A549 (cell line): Measurements from ENCODE around the gene LGR4. TPM values are rescaled to one million over a fixed set of nuclear protein-coding genes. Genes with fewer than 3 reads are reported as not detected.

Source experiments
- ATOH8 ChIP-seq: fragments of 250-450 bp; sonication (Bioruptor Pico); IDR thresholded peaks from 2 replicates; pipeline ENCODE4 v1.5.0; 2020; ENCODE audit warnings: low read depth, mild to moderate bottlenecking, moderate library complexity
- BCL3 ChIP-seq: fragments of >200 bp; sonication (Bioruptor Twin); formaldehyde crosslinking; IDR thresholded peaks from 3 replicates; pipeline ENCODE4 v1.6.1; 2016
- CBX2 ChIP-seq: fragments of 200-600 bp; sonication (generic); IDR thresholded peaks from 2 replicates; pipeline ENCODE4 v1.6.1; 2016; ENCODE audit warnings: low read depth, mild to moderate bottlenecking, borderline replicate concordance
- CEBPB ChIP-seq, 2 experiments: fragments of >200 bp in 1 of 2; sonication (Bioruptor Twin) in 1 of 2; formaldehyde crosslinking in 1 of 2; IDR thresholded peaks; 2 replicates each; pipeline ENCODE4 v1.6.1; 2012 to 2016
- CHD2 ChIP-seq: fragments of 150-350 bp; IDR thresholded peaks from 2 replicates; pipeline ENCODE4 v1.6.1; 2014; ENCODE audit warnings: low read length; ENCODE audit not compliant: partially characterized antibody
- CHD4 ChIP-seq: fragments of 200-600 bp; sonication (generic); IDR thresholded peaks from 2 replicates; pipeline ENCODE4 v1.6.1; 2016; ENCODE audit warnings: antibody characterized with exemption, mild to moderate bottlenecking, borderline replicate concordance
- CTCF ChIP-seq: fragments of >200 bp; sonication (Bioruptor Twin); formaldehyde crosslinking; IDR thresholded peaks from 3 replicates; pipeline ENCODE4 v1.5.1; 2016
- E2F6 ChIP-seq: IDR thresholded peaks from 2 replicates; pipeline ENCODE4 v1.6.1; 2012; ENCODE audit warnings: low read depth, borderline replicate concordance
- EHF ChIP-seq: fragments of 250-450 bp; sonication (Bioruptor Pico); IDR thresholded peaks from 2 replicates; pipeline ENCODE4 v1.5.0; 2020; ENCODE audit warnings: mild to moderate bottlenecking
- EHMT2 ChIP-seq: fragments of 200-600 bp; sonication (generic); IDR thresholded peaks from 2 replicates; pipeline ENCODE4 v1.6.1; 2016; ENCODE audit warnings: antibody characterized with exemption, low read depth, mild to moderate bottlenecking, moderate library complexity
- ELK1 ChIP-seq: fragments of 150-350 bp; IDR thresholded peaks from 2 replicates; pipeline ENCODE4 v1.6.1; 2014; ENCODE audit warnings: low read depth, mild to moderate bottlenecking, low read length
- ESRRA ChIP-seq: fragments of 150-350 bp; IDR thresholded peaks from 2 replicates; pipeline ENCODE4 v1.6.1; 2014; ENCODE audit warnings: mild to moderate bottlenecking, low read length, borderline replicate concordance
- FOSB ChIP-seq: fragments of 250-450 bp; sonication (Bioruptor Pico); IDR thresholded peaks from 2 replicates; pipeline ENCODE4 v1.5.0; 2020; ENCODE audit warnings: mild to moderate bottlenecking, moderate library complexity
- FOXS1 ChIP-seq: fragments of 250-450 bp; sonication (Bioruptor Pico); IDR thresholded peaks from 2 replicates; pipeline ENCODE4 v1.5.0; 2020; ENCODE audit warnings: mild to moderate bottlenecking, moderate library complexity
- HDAC2 ChIP-seq: fragments of 200-600 bp; sonication (generic); IDR thresholded peaks from 2 replicates; pipeline ENCODE4 v1.6.1; 2016
- HOXB13 ChIP-seq: fragments of 250-450 bp; sonication (Bioruptor Pico); IDR thresholded peaks from 2 replicates; pipeline ENCODE4 v1.5.0; 2020; ENCODE audit warnings: low read depth, mild to moderate bottlenecking, moderate library complexity
- HOXB5 ChIP-seq: fragments of 250-450 bp; sonication (Bioruptor Pico); IDR thresholded peaks from 2 replicates; pipeline ENCODE4 v1.5.0; 2020; ENCODE audit warnings: mild to moderate bottlenecking, moderate library complexity
- JUN ChIP-seq, 2 experiments: fragments of >200 bp; sonication (Bioruptor Twin); formaldehyde crosslinking; IDR thresholded peaks; 2 replicates in 1 of 2; 3 replicates in 1 of 2; pipeline ENCODE4 v1.6.1; 2016 to 2017
- JUNB ChIP-seq: fragments of >200 bp; sonication (Bioruptor Twin); formaldehyde crosslinking; IDR thresholded peaks from 2 replicates; pipeline ENCODE4 v1.6.1; 2016
- KDM1A ChIP-seq: fragments of 200-600 bp; sonication (generic); IDR thresholded peaks from 2 replicates; pipeline ENCODE4 v1.6.1; 2016; ENCODE audit warnings: low read depth, mild to moderate bottlenecking
- KDM5A ChIP-seq: fragments of 200-600 bp; sonication (generic); IDR thresholded peaks from 2 replicates; pipeline ENCODE4 v1.6.1; 2016; ENCODE audit warnings: antibody characterized with exemption, mild to moderate bottlenecking
- MAZ ChIP-seq: fragments of 150-350 bp; IDR thresholded peaks from 2 replicates; pipeline ENCODE4 v1.6.1; 2014; ENCODE audit warnings: antibody characterized with exemption, low read depth, low read length, borderline replicate concordance
- NR3C1 ChIP-seq: fragments of >200 bp; sonication (Bioruptor Twin); formaldehyde crosslinking; IDR thresholded peaks from 3 replicates; pipeline ENCODE4 v1.6.1; 2017
- PBX3 ChIP-seq: IDR thresholded peaks from 2 replicates; pipeline ENCODE4 v1.6.1; 2012
- PHF8 ChIP-seq: fragments of 200-600 bp; sonication (generic); IDR thresholded peaks from 2 replicates; pipeline ENCODE4 v1.6.1; 2016; ENCODE audit warnings: low read depth, mild to moderate bottlenecking, antibody characterized with exemption, moderate library complexity, borderline replicate concordance
- POLR2A ChIP-seq: IDR thresholded peaks from 2 replicates; pipeline ENCODE4 v1.6.1; 2012; ENCODE audit warnings: mild to moderate bottlenecking, low read length
- POLR2AphosphoS2 ChIP-seq: conservative IDR thresholded peaks from 2 replicates; pipeline ENCODE4 v1.6.1; 2012; ENCODE audit warnings: low read length, improper control_type of control experiment, inconsistent platforms
- SMC3 ChIP-seq: fragments of >200 bp; sonication (Bioruptor Twin); formaldehyde crosslinking; IDR thresholded peaks from 3 replicates; pipeline ENCODE4 v1.6.1; 2018; ENCODE audit warnings: inconsistent platforms
- SREBF2 ChIP-seq: fragments of 450-650 bp; IDR thresholded peaks from 2 replicates; pipeline ENCODE4 v1.6.1; 2014; ENCODE audit warnings: mild to moderate bottlenecking, moderate library complexity
- TFCP2L1 ChIP-seq: fragments of 250-450 bp; sonication (Bioruptor Pico); IDR thresholded peaks from 2 replicates; pipeline ENCODE4 v1.5.0; 2021; ENCODE audit warnings: mild to moderate bottlenecking
- ZNF302 ChIP-seq: fragments of 250-450 bp; sonication (Bioruptor Pico); IDR thresholded peaks from 2 replicates; pipeline ENCODE4 v1.9.0; 2021; ENCODE audit warnings: inconsistent platforms, mild to moderate bottlenecking, moderate library complexity
- ZSCAN20 ChIP-seq: fragments of 250-450 bp; sonication (Bioruptor Pico); IDR thresholded peaks from 2 replicates; pipeline ENCODE4 v1.8.0; 2022; ENCODE audit warnings: mild to moderate bottlenecking, moderate library complexity
- polyA plus RNA-seq, 4 experiments: library from polyadenylated mRNA; depleted of rRNA in 3 of 4; stranded (reverse); fragments of >200 nt; fragmentation: RNase III in 1 of 4; extraction: RNeasy Plus Mini Kit Qiagen cat#74134 plus additional on column Dnase treatment in 1 of 4; gene quantifications; 2 replicates in 3 of 4; 3 replicates in 1 of 4; pipeline ENCODE4 v1.2.3, GENCODE V29; 2011 to 2017

The LGR4 gene
- polyA plus RNA-seq, 2 of the 4 experiments (the other 2 are of a cell fraction), result 41.2 to 130 TPM

GRCh38 chr11:27423125-27423524 is 49.5 kb downstream of the LGR4 start (continued):
- no peak for TF ChIP-seq ELK1
- no peak for TF ChIP-seq PBX3
- no peak for TF ChIP-seq FOSB (CRISPR knock-in tag)
- TF ChIP-seq POLR2AphosphoS2, result no peak
- no peak for TF ChIP-seq HOXB5 (CRISPR knock-in tag)
- no peak for TF ChIP-seq NR3C1
- TF ChIP-seq HDAC2, result no peak
- no peak for TF ChIP-seq ZSCAN20
- TF ChIP-seq E2F6, result no peak
- no peak for TF ChIP-seq CBX2
- no peak for TF ChIP-seq MAZ
- no peak for TF ChIP-seq ESRRA
- no peak for TF ChIP-seq CHD4
- no peak for TF ChIP-seq EHMT2
- no peak for TF ChIP-seq ZNF302 (CRISPR knock-in tag)
- peak; percentile 88 for TF ChIP-seq CEBPB (IDR thresholded peaks at IDR 0.05)
- no peak for TF ChIP-seq POLR2A
- no peak for TF ChIP-seq HOXB13
- TF ChIP-seq PHF8, result no peak
- 0 out of 3 replicates have a peak, but pooled peaks have one; percentile 22 for TF ChIP-seq BCL3
- TF ChIP-seq KDM5A, result no peak
- TF ChIP-seq JUNB, result no peak
- TF ChIP-seq FOXS1 (CRISPR knock-in tag), result no peak
- TF ChIP-seq KDM1A, result no peak
- TF ChIP-seq SMC3, result no peak
- TF ChIP-seq CHD2, result no peak
- no peak for TF ChIP-seq ATOH8 (CRISPR knock-in tag)
- no peak for TF ChIP-seq EHF (CRISPR knock-in tag)
- TF ChIP-seq TFCP2L1 (CRISPR knock-in tag), result no peak
- TF ChIP-seq SREBF2, result no peak
- TF ChIP-seq JUN (IDR thresholded peaks at IDR 0.05), result peak; percentile 31 to 51; a peak in 1 of 5 replicates
- no peak for TF ChIP-seq CTCF
